Stimulated activated CD4-positive, alpha-beta T cell treated with anti-CD3 and anti-CD28 coated beads, Interleukin-15, amount 100 ng/mL, for 48 hours (primary cell): ENCODE results near the gene CCDC182.

ENCODE experiments used
- DNase-seq, 2 donors: peaks; one replicate each; pipeline ENCODE4 v3.0.0-alpha.2; 2020; ENCODE audit warnings: low read depth in 2 of 2

The CCDC182 gene

DNA sequence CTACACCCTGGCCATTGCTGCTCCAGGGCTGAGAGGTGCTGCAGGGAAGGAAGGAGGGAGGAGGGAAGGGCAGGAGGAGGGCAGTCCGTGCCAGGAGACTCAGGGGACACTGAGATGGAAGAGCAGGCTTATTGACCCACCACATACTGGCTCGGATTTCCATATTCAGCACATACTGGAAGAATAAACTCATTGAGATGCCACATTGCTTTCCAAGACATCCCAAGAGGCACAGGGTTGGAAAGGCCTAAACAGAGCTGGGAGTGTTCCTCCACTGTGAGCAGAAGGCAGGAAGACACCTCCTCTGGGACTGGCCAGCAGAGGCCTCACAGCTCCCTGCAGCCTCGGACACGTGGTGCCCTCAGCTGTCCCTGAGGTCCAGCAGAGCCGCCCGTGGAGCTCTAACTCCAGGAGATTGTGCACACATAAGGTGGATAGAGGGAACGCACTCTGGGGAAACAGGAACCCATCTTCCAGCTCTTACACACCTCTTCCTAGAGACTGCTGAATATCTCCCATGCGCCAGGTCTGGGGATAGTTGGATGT, 17.4 kb downstream of the CCDC182 start:
- DNase-seq, result no peak

DNA sequence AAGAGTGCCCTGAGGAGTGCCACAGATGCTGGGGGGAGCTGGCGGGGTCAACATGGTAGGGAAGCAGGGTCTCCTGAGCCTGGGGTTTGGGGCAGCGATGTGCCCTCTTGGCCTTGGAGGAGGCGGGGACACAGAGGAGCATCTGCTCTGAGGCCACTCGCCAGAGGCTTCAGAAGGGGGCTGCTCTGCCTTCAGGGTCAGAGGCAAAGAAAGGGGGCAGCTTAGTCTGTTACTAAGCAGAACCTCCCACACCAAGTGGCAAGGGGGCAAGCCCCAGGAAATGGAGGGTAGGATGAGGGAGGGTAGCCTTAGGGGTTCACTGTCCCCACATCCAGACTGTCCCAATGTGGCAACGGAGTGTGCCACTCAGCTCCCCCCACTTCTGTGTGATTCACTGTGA, 18.3 kb downstream of the CCDC182 start:
- DNase-seq, result no peak

DNA sequence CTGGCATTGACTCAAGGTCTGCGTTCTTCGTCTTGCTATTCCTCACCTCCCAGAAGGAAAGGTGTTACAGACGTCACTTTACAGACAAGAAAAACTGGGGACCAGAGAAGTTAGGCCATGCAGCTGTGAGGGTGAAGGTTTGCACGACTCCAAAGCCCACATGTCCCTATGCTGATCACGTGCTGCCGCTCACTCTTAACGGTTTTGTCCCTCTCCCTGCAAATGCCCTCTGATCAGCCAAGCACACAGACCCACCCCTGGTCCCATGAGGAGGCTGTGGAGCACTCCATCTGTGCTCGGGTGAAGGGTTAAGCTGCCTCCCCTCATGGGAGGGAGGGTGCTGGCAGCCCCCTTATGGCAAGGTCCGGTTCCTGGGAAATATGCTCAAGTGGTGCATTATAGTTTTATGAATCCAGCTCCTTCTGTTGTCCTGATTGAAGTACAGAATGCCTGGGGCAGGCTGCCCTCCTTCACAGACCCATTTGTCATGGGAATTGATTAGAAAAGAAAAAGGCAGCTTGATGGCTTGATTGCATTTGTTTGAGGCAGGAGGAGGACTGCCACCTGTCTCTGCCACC, 18.8 kb downstream of the CCDC182 start:
- DNase-seq, result no peak

DNA sequence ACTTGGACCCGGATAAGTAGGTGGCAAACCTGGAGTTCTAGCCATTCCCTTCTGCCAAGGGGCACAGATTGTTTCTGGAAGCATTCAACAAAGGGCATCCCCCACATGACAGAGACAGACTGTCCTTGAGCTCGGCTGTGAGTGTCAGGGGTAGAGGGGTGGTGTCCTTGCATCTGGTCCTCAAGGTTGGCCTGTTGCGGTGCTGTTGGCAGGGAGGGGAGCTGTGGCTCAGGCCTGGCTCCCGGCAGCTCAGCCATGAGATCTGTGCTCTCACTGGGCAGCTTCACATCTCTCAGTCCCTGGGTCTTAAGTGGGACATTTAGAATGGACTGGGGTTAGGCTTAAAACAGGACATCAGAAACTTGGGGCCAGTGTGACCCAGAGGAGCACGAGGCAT, 20.4 kb downstream of the CCDC182 start:
- no peak for DNase-seq

DNA sequence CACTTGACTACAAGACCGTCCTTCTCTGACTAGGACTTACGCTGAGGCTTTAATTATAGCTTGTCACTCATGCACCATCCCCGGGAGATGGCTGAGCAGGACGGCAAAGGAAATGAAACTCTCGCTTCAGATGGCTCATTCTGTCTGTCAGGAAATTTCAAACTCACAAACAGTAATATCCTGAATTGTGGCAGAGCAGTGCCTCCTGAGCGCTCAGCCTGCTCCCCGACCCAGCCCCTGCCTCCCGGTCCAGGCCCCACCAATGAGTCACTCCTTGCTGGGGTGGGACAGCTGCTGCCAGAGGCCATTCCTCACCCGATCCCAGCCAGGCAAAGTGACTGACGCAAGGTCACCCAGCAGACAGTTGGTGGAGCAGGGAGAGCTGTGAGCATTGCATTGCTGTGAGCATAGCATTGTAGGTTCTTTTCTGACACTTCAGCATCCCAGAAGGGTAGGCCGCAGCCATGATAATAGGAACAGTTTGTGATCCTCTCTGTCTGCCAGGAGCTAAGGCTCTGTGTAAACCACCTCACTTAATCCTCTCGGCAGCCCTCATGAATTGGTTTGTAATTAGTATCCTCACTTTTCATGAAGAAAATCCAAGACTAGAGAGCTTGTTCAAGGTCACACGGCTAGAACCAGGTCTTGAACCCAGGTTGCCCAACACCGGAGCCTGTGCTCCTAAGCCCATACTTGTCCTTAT, 20.9 kb downstream of the CCDC182 start:
- DNase-seq, result no peak

DNA sequence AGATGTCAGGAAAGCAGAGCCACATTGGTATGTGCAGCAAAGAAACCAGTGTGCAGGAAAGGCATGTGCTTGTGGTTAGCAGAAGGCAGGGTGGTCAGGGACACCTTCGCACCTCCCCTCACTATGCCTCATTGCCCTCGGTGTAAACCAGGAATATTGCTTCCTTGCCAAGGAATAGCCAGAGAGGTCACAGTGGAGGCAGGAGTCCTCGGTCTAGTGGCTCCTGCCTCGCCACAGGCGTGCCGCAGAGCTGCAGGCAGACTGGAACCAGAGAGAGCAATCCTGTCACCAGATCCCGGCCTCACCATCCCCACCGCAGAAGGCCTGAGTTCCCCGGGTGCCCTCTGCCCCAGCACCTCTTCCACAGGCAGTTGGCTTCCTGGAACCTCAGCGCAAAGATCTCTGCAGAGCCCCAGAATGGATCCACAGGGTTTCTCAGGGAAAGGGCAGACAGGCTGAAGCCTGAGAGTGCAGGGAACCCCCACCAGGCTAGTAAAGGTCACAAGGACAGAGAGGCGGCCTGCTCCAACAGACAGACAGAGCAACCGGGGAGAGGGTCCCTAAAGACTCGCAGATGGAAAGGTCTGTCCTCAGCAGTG, 21.6 kb downstream of the CCDC182 start:
- DNase-seq, result no peak

DNA sequence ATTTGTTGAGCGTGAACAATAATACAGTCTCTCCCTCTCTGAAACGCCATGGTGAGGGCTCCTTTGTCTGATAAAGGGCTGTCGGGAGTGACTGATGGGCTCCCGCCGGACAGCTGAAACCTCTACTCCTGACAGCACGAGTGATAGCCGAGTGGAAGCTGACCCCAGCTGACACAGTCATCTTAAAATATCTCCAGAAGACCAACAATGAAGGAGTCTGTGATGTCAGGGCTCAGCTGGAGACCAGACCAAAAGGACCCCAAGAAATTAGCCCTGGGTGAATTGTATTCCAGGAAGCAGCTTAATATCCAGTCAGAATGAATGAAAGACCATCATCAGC, 22.4 kb downstream of the CCDC182 start:
- DNase-seq, result no peak

DNA sequence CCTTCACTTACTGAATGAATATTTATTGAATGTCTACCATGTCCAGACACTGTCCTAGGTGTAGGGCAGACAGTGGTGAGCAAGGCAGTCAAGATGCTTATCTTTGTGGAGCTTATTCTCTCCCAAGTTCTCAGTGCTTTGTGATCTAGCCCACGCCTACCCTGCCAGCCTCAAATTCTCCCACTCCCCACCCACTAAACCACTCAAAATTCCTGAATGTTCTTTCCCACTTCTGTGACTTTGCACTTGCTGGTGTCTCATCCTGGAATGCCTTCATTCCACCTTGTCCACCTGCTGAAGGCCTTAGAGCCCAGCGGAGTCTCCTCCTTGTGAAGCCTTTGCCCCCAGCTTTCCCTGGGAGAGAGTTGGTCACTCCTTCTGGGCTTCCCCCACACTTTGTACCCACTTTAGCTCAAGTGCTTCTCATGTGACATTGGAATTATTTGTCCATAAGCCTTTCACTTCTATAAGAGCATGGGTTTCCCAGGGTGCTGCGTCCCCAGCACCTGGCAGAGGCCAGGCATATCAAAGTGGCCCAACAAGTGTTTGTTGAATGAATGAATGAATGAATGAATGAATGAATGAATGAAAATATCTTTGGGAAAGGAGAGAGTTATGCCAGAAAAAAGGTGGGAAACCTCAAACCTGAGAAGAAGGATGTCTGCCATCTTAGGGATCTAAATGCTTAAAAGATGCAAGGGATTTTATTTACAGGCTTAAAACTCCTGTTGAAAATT, 23.0 kb downstream of the CCDC182 start:
- no peak for DNase-seq

DNA sequence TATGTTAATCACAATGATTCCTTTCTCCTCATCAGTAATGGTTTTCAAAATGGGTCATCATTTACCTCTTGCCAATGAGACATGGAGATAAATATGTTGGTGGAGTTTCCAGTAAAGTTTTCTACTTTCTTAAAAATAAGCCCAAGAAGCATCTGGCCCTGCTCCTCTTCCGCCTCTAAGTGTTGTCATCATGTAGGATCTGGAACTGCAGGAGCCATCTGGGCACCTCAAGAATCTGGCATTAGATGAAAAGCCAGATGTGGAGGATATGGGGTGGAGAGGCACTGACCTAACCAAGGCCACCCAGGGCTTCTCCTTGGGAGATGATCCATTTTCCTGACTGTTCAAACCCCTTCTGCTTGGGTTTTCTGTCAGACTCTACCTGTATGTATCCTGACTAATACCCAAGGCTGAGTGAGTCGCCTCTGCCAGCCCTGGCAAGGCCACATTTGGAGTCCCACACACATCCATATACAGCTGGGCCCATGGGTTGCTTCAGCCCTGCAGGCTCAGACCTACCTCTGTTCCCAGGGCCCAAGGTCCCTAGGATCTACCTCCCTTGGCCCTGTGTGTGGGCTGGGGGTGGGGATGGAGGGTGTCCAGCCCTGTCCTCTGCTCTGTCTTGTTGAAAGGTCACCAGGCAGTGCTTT, 24.6 kb downstream of the CCDC182 start:
- no peak for DNase-seq

DNA sequence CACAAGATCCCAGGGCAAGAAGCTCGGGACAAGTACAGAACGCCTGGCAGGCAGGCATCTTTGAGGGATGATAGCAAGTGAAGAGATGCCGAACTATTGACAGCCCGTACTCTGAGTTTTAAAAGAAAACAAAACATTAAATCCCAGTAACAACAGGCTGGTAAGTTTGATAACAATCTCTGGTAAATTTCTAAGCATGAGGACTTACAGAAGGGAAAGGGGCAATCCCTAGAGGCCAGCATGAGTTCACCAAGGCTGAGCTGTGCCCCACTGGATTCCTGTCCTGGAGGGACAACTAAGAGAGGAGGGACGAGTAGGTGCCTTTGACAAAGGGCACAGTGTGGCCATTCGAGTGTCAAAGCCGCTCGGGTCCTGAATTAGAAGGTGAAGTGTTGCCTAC, 26.2 kb downstream of the CCDC182 start:
- DNase-seq, result no peak

DNA sequence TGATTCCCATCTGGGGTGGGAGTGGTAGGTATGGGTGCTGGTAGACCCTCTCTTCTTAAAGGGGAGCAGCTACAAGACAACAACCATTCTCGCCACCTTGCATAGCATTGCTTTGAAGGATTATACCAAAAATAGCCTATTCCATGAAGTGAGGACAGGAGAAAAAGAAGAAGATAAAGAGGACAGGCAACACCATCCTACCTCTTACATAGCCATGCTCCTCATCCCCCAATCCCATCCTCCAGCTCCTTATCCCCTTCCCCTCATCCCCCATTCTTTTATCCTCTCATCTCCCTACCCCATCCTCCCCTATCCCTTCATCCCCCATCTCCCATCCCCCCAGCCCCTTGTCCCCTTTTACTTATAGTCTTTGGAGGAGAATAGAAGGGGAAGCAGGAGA, 29.1 kb downstream of the CCDC182 start:
- DNase-seq, result no peak

DNA sequence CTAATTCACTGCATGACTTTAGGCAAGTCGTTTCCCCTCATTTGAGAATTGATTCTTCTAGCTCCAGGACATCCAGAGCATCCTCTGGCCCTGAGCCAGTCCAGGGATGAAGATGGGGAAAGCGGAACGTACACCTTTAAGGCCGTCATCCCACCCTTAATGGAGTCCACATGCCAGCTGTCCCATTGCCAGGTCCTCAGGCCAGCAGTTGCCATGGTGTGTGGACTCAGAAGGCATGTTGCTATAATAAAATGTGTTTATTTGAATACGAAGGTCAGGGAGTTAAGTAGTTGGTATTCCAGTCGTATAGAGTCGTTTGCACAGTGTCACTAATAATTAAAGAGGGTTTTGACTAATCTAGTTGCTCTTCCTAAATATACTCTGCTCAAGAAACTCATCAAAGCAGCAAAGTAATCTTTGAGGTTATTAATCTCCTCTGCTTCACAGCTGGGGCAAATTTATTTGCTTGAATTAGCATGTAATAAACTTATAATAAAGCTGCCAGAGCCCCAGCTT, 30.4 kb downstream of the CCDC182 start:
- DNase-seq, result no peak

DNA sequence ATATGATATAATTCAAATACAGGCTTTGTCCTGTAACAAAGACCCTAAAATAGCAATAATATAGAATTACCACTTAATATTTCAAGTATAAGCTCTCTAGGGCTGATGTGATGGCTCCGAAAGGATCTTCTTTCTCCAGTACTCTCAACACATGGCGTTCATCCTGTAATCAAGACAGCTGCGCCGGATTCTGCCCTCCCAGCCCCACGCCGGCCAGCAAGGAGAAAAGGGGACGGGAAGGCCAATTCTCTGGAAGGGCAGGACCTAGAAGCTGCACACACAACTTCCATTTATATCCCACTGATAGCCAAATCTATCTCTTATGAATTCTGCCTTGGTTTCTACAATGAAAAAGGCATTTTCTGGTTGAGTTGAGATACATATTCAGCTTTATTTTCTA, 32.0 kb downstream of the CCDC182 start:
- no peak for DNase-seq

DNA sequence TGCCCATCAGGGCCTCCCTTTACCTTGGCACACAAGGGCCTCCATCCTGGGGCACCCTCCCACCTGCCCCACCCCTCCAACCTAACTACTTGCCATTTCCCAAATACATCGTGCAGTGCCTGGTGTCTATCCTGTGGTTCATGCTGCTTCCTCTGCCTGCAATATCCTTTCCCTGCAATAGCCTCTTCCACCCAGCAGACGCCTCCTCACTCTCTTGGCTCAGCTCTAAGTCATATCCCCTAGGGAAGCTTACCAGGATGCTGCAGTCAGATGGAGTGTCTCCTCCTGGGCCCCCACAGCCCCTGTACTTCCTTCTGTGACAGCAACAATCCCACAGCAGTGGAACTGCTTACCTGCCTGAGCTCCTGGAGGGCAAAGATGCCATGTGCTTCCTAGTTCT, 36.7 kb downstream of the CCDC182 start:
- DNase-seq, result no peak

DNA sequence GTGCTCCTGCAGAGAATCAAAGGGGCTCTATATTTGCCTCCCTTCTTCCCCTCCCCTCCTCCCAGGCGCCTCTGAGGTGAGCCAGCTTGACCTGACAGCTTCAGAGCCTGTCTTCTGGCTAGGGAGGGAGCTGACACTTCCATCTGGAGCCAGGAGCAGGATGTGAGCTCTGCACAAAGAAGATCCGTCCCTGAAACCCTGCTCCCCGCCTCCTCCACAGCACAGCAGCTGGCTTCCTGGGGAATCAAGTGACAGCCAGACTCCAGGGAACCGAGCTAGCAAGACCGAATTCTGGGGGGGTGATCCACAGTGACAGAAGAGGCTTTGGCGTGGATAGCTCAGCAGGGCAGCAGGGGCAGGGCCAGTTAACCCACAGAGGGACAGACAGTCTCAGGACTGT, 37.2 kb downstream of the CCDC182 start:
- no peak for DNase-seq

DNA sequence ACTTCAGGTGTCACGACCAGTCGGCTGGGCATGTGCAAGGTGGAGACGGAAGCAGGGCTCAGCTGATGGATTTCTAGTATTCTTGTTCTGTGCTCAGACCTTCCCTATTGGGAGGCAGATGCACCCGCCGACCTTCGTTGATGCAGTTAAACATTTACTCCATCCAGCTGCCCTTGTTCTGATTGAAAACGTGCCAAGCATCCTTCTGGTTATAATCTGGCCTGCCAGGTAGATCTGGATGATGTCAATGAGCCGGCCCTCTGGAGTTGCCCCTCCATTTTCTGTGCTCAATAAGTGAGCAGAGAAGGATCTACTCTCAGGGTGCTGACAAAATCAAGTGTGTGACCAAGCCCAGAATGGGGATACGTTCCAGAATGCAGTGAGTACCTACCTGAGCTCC, 38.3 kb downstream of the CCDC182 start:
- DNase-seq, result no peak

DNA sequence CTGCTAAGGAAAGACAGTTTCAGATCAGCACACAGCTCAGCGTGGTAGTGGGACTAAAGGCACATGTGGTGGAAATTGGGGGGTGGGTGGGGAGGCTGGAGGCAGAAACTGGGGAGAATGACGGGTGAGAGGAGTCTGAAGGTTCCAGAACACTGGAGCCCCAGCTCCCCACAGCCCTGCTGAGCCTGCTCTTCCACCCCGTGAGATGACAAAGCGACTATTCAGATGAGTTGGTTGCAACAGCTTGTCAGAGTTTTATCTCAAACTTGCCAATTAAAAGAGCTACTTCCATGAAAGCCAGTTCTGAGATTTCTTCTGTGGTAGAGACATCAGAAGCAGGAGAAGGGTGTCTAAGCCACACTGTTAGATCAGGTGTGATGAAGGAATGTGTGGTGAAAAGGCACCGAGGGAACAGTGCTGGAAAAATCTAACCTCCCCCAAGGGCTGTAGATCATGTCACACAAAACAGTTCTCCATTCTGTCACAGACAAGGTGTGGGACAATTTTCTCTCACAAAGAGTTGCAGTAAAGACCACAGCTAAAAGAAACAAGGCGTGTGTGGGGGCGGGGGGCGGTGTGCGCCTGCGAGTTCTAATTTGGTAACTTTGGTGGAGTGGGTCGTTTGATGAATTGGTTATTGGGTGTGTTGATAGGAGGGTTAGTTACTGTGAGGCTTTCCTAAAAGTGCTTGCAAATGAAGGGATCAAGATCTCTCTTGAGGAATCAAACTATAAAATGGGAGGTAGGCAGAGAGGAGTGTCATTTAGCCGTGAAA, 39.0 kb downstream of the CCDC182 start:
- no peak for DNase-seq

DNA sequence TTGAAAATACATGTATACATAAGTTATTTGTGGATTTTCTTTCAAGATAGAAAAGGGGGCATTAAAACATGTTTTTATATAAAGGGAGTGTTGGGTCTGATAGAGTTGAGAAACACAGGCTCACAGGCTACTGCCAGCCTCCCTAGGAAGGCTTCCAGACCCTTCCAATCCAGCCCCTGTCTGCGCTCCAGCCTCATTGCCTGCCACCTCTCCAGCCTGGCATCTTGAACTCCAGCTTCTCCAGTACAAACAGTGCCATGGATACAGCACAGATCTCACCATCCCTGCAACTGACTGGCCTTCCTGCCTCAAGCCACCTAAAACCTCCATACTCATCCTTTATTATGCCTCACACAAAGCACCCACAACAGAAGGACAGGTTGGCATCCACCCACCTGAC, 40.7 kb downstream of the CCDC182 start:
- no peak for DNase-seq

DNA sequence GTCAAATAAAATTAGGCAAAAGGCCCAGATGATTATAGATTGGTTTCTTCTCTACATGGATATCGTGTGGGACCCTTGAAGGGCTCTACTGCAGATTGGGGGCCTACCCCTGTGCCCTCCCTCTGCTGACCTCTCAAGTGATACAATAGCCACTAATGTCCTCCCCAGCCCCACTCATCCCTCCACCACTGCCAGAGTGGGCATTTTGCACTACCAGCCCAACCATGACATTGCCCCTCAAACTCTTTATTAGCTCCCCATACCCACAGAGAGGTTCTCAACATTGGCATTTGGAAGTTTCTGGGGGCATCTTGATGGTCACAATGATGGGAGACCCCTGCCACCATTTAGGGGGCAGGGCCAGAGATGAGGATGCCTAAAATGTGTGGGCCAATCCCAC, 41.8 kb downstream of the CCDC182 start:
- DNase-seq, result no peak

DNA sequence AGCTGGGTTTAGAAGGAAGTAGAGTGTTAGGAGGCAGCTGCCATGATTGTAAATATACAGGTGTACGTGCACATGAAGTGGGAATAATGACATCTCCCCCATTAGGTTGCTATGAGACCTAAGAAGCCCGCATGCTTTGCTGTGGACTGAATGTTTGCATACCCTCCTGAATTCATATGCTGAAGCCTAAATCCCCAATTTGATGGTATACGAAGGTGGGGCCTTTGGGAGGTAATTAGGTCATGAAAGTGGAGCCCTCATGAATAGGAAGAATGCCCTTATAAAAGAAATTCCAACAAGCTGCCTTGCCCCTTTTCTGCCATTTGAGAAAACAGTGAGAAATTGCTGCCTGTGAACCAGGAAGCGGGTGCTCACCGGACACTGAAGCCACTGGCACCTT, 44.0 kb downstream of the CCDC182 start:
- DNase-seq, result no peak

DNA sequence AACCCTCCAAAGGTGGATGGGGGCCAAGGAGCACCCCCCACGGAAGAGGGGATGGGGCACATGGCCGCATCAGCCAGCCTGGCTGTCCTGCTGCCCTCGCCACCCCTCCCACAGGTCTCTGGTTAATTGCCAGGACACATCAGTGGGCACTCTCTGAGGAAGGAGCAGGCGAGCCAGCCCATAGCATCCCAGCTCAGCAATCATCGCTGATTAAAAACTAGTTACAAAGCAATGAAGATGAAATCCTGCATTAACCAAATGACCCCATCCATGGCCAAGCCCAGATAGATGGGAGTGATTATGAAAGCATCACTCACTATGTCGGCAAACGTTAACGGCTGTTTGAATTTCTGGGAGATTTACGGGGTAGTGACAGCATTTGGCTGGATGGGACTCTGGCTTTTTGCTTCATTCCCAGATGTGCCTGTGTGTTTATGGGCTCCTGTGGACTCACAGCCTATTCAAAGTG, 45.3 kb downstream of the CCDC182 start:
- no peak for DNase-seq
